Liver (tissue), 3 donors: ENCODE measurements around the gene RPTN.

Source experiments
- FOXA1 ChIP-seq: IDR thresholded peaks from 2 replicates; pipeline ENCODE4 v1.6.1; 2016; ENCODE audit warnings: antibody characterized with exemption
- JUND ChIP-seq, 2 donors: IDR thresholded peaks; 2 replicates each; pipeline ENCODE4 v1.6.1; 2016; ENCODE audit warnings: antibody characterized with exemption in 2 of 2
- SP1 ChIP-seq: IDR thresholded peaks from 2 replicates; pipeline ENCODE4 v1.6.1; 2018; ENCODE audit warnings: antibody characterized with exemption, mild to moderate bottlenecking
- YY1 ChIP-seq: IDR thresholded peaks from 2 replicates; pipeline ENCODE4 v1.6.1; 2016; ENCODE audit warnings: antibody characterized with exemption, mild to moderate bottlenecking
- TF ChIP-seq, protein P1 (sequence below): fragments of 150-350 bp; IDR thresholded peaks from 2 replicates; pipeline ENCODE4 v1.5.1; 2017; ENCODE audit warnings: improper control_type of control experiment, low read depth, low read length; ENCODE audit not compliant: missing input control
- TF ChIP-seq, protein P2 (sequence below): IDR thresholded peaks from 2 replicates; pipeline ENCODE4 v1.6.1; 2016; ENCODE audit warnings: antibody characterized with exemption, mild to moderate bottlenecking
- TF ChIP-seq, protein P3 (sequence below): IDR thresholded peaks from 2 replicates; pipeline ENCODE4 v1.6.1; 2016; ENCODE audit warnings: antibody characterized with exemption
- donor health status: healthy.
- donor health status: healthy.

DNA sequence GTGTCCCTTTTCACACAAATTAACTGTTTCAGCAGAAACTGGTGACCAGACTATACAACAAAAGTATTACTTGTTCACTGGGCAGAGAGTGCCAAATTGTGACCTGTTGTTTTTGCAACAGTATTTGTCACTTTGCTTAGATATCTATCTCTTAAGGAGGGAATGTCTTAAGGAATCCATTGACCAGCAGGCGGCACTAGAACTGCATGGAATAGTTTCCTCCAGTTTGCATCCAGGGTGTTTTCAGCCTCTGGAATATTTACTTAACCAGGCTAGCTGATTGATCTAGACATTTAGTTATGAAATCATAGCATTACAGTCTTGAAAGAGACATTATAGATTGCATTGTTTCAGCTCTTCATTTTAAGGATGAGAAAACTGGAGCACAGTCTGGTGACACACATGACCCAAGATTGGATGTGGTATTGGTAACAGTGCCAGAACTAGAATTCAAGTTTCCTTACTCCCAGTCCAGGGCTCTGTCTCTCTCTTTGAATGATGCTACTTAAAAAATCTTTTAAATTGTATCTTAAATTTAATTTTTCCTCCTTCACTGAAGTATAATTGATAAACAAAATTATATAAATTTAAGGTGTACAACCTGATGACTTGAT is 16.9 kb downstream of the RPTN start:
- TF ChIP-seq, protein P1, sequence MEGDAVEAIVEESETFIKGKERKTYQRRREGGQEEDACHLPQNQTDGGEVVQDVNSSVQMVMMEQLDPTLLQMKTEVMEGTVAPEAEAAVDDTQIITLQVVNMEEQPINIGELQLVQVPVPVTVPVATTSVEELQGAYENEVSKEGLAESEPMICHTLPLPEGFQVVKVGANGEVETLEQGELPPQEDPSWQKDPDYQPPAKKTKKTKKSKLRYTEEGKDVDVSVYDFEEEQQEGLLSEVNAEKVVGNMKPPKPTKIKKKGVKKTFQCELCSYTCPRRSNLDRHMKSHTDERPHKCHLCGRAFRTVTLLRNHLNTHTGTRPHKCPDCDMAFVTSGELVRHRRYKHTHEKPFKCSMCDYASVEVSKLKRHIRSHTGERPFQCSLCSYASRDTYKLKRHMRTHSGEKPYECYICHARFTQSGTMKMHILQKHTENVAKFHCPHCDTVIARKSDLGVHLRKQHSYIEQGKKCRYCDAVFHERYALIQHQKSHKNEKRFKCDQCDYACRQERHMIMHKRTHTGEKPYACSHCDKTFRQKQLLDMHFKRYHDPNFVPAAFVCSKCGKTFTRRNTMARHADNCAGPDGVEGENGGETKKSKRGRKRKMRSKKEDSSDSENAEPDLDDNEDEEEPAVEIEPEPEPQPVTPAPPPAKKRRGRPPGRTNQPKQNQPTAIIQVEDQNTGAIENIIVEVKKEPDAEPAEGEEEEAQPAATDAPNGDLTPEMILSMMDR, result peak; percentile 58
- TF ChIP-seq, protein P2, sequence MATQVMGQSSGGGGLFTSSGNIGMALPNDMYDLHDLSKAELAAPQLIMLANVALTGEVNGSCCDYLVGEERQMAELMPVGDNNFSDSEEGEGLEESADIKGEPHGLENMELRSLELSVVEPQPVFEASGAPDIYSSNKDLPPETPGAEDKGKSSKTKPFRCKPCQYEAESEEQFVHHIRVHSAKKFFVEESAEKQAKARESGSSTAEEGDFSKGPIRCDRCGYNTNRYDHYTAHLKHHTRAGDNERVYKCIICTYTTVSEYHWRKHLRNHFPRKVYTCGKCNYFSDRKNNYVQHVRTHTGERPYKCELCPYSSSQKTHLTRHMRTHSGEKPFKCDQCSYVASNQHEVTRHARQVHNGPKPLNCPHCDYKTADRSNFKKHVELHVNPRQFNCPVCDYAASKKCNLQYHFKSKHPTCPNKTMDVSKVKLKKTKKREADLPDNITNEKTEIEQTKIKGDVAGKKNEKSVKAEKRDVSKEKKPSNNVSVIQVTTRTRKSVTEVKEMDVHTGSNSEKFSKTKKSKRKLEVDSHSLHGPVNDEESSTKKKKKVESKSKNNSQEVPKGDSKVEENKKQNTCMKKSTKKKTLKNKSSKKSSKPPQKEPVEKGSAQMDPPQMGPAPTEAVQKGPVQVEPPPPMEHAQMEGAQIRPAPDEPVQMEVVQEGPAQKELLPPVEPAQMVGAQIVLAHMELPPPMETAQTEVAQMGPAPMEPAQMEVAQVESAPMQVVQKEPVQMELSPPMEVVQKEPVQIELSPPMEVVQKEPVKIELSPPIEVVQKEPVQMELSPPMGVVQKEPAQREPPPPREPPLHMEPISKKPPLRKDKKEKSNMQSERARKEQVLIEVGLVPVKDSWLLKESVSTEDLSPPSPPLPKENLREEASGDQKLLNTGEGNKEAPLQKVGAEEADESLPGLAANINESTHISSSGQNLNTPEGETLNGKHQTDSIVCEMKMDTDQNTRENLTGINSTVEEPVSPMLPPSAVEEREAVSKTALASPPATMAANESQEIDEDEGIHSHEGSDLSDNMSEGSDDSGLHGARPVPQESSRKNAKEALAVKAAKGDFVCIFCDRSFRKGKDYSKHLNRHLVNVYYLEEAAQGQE, result no peak
- TF ChIP-seq YY1, result no peak
- TF ChIP-seq, protein P3, sequence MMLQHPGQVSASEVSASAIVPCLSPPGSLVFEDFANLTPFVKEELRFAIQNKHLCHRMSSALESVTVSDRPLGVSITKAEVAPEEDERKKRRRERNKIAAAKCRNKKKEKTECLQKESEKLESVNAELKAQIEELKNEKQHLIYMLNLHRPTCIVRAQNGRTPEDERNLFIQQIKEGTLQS, result no peak
- TF ChIP-seq FOXA1, result no peak
- TF ChIP-seq JUND (IDR thresholded peaks at IDR 0.05), result no peak
- TF ChIP-seq SP1, result no peak
